GM19452 (cell line): ENCODE results near the gene PXYLP1.
A peak's percentile ranks its signal among the peaks of the same experiment; 100 is the strongest.

ENCODE experiments used
- ATAC-seq: cut with Tn5 transposase; IDR thresholded peaks from one replicate; pipeline ENCODE4 v1.9.1; 2021; ENCODE audit not compliant: unreplicated experiment

The PXYLP1 gene

GRCh38 chr3:141271279-141272030 lies 39.8 kb downstream of the PXYLP1 start:
- no peak for ATAC-seq

GRCh38 chr3:141272906-141273662 lies 41.5 kb downstream of the PXYLP1 start:
- no peak for ATAC-seq

GRCh38 chr3:141273700-141274410 lies 42.2 kb downstream of the PXYLP1 start:
- no peak for ATAC-seq

- no peak for ATAC-seq
These were observed 42.9 kb downstream of the PXYLP1 start for GRCh38 chr3:141274411-141275031.

- ATAC-seq, result no peak
These were observed 43.4 kb downstream of the PXYLP1 start for GRCh38 chr3:141275032-141275422.

- ATAC-seq, result no peak
These were observed 43.9 kb downstream of the PXYLP1 start for GRCh38 chr3:141275511-141275910.

GRCh38 chr3:141275973-141276372 lies 44.3 kb downstream of the PXYLP1 start:
- no peak for ATAC-seq

GRCh38 chr3:141276398-141276797 lies 44.8 kb downstream of the PXYLP1 start:
- ATAC-seq, result no peak

- no peak for ATAC-seq
These were observed 45.8 kb downstream of the PXYLP1 start for GRCh38 chr3:141277451-141277850.

GRCh38 chr3:141278196-141279076 lies 46.8 kb downstream of the PXYLP1 start:
- no peak for ATAC-seq

GRCh38 chr3:141279077-141279967 lies 47.7 kb downstream of the PXYLP1 start:
- ATAC-seq, result peak; percentile 56

GRCh38 chr3:141280086-141280485 lies 48.5 kb downstream of the PXYLP1 start:
- no peak for ATAC-seq

GRCh38 chr3:141280690-141281089 lies 49.1 kb downstream of the PXYLP1 start:
- no peak for ATAC-seq

GRCh38 chr3:141285570-141285969 lies 53.9 kb downstream of the PXYLP1 start:
- no peak for ATAC-seq

- no peak for ATAC-seq
These were observed 55.2 kb downstream of the PXYLP1 start for GRCh38 chr3:141286856-141287255.

GRCh38 chr3:141287326-141287725 lies 55.7 kb downstream of the PXYLP1 start:
- ATAC-seq, result no peak

GRCh38 chr3:141288336-141288990 lies 56.8 kb downstream of the PXYLP1 start:
- ATAC-seq, result no peak

- no peak for ATAC-seq
These were observed 57.7 kb downstream of the PXYLP1 start for GRCh38 chr3:141289228-141289772.
